C4-2B (cell line): ENCODE measurements around the gene RGP1.

Source experiments
- H3K27ac ChIP-seq: fragments of 450-650 bp; 2 replicates; pipeline ENCODE4 v1.5.1; 2017
- CTCF ChIP-seq: fragments of 450-650 bp; conservative IDR thresholded peaks from 2 replicates; pipeline ENCODE4 v1.5.1; 2017; ENCODE audit warnings: mild to moderate bottlenecking
- ZFX ChIP-seq: fragments of 450-650 bp; IDR thresholded peaks from 2 replicates; pipeline ENCODE4 v1.6.1; 2017

The RGP1 gene

GRCh38 chr9:35714123-35714522 is 35.0 kb upstream of the RGP1 start:
- H3K27ac ChIP-seq: no peak overlapping the region
- TF ChIP-seq CTCF: no peak
- no peak for TF ChIP-seq ZFX

DNA sequence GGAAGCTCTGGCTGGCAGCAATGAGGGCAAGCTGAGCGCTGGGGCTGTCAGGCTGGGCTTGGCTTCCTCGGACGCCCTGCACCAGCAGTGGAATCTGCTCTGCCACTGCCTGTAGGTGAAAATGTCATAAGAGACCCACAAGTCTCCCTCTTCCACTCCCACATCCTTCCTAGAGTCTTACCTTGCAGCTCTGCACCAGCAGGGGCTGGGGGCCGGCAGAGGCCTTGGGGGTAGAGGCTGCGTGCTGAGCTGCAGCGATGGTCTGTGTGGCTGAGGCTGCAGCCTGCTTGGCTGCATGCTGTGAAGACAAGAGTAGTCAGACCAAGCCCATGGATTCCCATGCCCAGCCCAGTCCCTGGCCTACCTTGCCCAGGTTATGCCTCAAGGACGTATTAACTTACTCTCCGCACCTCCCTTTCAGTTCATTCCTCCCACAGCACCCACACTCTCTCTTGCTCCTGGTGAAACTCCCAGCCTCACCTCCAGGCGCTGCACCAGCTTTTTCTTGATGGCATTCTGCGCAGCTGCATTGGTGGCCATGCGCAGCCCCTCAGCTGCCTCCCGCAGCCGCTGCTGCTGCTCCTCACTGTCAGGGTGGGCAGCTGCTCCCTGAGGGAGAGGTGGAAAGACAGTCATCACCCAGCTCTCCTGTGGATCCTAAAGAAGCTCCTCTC is 34.4 kb upstream of the RGP1 start:
- H3K27ac ChIP-seq: no peak overlapping the region
- no peak for TF ChIP-seq CTCF
- no peak for TF ChIP-seq ZFX

GRCh38 chr9:35716230-35716629 is 32.9 kb upstream of the RGP1 start:
- H3K27ac ChIP-seq: no peak overlapping the region

DNA sequence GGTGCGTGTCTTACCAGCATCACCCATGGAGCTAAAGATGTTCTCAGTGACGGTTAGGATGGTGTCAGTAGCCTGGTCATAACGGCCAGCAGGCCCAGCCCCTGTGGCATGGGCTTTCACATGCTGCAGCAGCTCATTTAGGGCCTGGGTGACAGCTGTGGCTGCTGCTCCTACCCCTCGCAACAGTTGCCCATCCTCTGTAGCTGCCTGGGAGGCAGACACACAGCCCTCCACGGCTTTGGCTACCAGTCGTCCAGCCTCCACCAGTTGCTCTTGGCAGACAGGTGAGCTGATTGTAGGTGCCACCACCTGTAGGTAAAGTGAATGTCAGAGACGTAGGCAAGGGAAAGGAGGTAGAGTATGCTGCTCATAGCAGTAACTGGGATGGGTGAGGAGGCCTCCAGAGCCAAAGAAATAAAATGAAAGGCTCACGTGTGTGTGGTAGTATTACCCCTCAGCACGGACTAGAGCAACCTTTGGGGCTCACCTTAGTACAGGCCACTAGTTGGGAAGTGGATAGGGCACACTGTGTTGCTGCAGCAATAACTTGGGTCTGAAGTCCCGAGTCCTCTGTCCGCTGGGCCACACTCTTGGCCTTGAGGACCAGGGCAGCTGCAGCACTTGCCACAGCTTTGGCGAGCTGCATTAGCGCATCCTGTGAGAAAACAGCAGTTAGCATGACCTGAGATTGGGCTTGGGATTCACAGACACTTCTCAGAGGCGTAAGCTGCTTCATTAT is 31.8 kb upstream of the RGP1 start:
- no peak overlapping the region for H3K27ac ChIP-seq
- TF ChIP-seq CTCF (no peak), ZFX (no peak)

More at GRCh38 chr9:35716230-35716629, 32.9 kb upstream of the RGP1 start:
- TF ChIP-seq ZFX (no peak), CTCF (no peak)

DNA sequence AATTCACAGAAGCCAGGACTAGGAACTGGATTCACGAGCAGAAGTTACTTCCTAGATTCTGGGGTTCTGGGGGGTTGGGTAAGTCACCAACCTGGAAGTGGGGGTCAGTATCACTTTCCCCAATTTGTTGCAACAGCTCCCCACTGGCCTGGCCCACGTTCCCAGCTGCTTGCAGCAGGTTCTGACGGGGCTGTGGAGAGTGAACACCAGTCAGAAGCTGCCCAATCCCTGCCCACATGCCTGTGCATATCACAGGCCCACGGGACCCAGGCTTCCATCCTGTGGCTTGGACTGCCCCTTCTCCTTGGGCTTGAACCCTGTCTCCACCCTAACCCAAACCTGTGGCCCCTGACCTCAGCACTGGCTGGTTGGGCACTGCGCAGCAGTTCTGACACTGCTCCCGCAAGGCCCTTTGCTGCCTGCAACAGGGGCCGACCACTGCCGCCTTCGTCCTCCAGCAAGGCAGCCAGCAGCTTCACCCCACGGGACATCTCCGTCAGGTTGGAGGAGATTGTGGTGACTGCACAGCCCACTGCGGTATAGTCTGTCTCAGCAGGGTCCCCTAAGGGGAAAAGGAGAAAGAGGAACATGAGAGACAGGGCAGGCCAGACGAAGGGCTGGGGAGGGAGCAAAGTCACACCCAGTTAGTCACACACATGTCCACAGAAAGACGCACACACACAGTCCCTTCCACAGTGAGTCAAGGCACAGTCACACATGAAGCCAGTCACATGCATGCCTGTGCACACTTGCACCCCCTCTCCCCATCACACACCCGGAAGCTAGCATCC is 30.2 kb upstream of the RGP1 start:
- no peak overlapping the region for H3K27ac ChIP-seq
- TF ChIP-seq CTCF: no peak
- TF ChIP-seq ZFX: no peak

- no peak for TF ChIP-seq ZFX
- TF ChIP-seq CTCF: no peak
- H3K27ac ChIP-seq: no peak overlapping the region
Observed at GRCh38 chr9:35719546-35719945, 29.5 kb upstream of the RGP1 start.

DNA sequence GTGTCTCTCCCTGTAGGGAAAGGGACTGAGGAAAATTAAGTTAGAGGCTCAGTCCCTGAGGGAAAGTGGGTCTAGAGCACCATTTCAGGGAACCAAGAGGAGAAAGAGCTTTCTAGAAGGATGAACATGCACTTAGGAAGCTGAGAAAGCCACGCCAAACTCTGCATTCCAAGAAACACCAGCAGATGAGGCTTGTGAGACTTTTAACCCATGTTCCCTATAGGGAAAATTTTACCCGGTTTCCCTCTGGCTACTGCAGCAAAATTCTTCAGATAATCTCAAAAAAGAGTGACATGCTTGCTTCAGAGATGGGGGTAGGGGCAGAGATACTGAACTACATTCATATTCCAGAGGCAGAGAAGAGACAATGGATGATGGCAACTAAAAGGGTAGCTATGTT is 25.7 kb upstream of the RGP1 start:
- H3K27ac ChIP-seq: no peak overlapping the region
- TF ChIP-seq ZFX: no peak
